Testis (tissue), 3 donors: ENCODE measurements around the gene HSPG2. TPM values are rescaled to one million over a fixed set of nuclear protein-coding genes. Genes with fewer than 3 reads are reported as not detected.
A peak's percentile ranks its signal among the peaks of the same experiment; 100 is the strongest.

ENCODE experiments used
- DNase-seq: peaks from one replicate; pipeline ENCODE4 v3.0.0-alpha.2; 2019
- H3K27ac ChIP-seq, 2 donors: fragments of 200-600 bp; sonication (generic); one replicate each; pipeline ENCODE4 v1.5.1; 2019
- H3K27me3 ChIP-seq: fragments of 200-600 bp; sonication (generic); one replicate; pipeline ENCODE4 v1.5.1; 2019
- H3K36me3 ChIP-seq: fragments of 200-600 bp; sonication (generic); one replicate; pipeline ENCODE4 v1.5.1; 2017; ENCODE audit warnings: low read depth; ENCODE audit errors: missing control alignments
- H3K4me1 ChIP-seq: fragments of 200-600 bp; sonication (generic); one replicate; pipeline ENCODE4 v1.5.1; 2019
- H3K4me3 ChIP-seq, 2 donors: fragments of 200-600 bp; sonication (generic); one replicate each; pipeline ENCODE4 v1.5.1; 2017 to 2019
- H3K9me3 ChIP-seq: fragments of 200-600 bp; sonication (generic); one replicate; pipeline ENCODE4 v1.5.1; 2017
- POLR2A ChIP-seq: fragments of 450-650 bp; IDR thresholded peaks from one replicate; pipeline ENCODE4 v1.6.1; 2017; ENCODE audit warnings: antibody characterized with exemption, mild to moderate bottlenecking, moderate library complexity
- WGBS, 2 donors: methylation state at CpG; one replicate each; pipeline ENCODE4 v1.1.5; 2018; 5-methylcytosine and 5-hydroxymethylcytosine counted together
- intact Hi-C: fragments of 100-400 bp; cut with DNase I; formaldehyde crosslinking; loops from one replicate; pipeline ENCODE4 v1.15.1; 2023; ENCODE audit warnings: low total_unique reads
- polyA plus RNA-seq: library from polyadenylated mRNA; stranded (reverse); fragments of 350-450 nt; fragmentation: Illumina TruSeq; extraction: RNeasy Lipid Tissue Mini Kit (QIAGEN cat#74804); gene quantifications from one replicate; pipeline ENCODE4 v1.2.3, GENCODE V29; 2014; ENCODE audit warnings: low read depth, low replicate concordance; ENCODE audit not compliant: insufficient read depth
- total RNA-seq, 2 donors: library from RNA; depleted of rRNA; stranded (reverse); fragments of >200 nt; gene quantifications; one replicate each; pipeline ENCODE4 v1.2.3, GENCODE V29; 2016
- TF ChIP-seq, protein P1 (sequence below), 3 experiments: fragments of 450-650 bp in 2 of 3; fragments of 200-600 bp in 1 of 3; sonication (generic) in 1 of 3; IDR thresholded peaks; one replicate each; pipeline ENCODE4 v1.5.1; 2016 to 2019; ENCODE audit warnings: antibody characterized with exemption in 3 of 3, mild to moderate bottlenecking in 2 of 3, moderate library complexity in 1 of 3

The HSPG2 gene
- total and polyA plus RNA-seq, 3 donors from 2014 or later: 51.8 to 72.1 (median 54.2) TPM

DNA sequence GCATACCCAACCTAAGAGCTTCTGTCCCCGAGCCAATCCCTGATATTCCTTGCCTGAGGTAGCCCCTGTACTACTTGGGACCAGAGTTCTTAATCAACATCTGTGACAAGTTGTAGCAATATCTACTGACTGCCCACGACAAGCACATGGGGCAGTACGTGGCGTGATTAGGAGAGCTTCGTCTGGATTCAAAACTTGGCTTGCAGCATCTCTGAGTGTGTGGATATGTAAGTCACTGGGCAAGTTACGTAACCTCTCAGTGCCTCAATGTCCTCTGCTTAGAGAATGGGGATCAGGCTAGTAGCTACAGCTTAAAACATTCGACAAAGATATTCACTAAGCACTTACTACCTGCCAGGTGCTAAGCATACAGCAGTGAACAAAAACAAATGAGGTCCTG is 5.0 kb downstream of the HSPG2 start:
- no peaks in the 10 kb centered on the region for H3K9me3 ChIP-seq
- 31 to 50% methylated on average over 7 of the region's 7 CpGs for WGBS, 2 donors
- peak; percentile 71 for DNase-seq
- no peaks in the 10 kb centered on the region for H3K27me3 ChIP-seq
- TF ChIP-seq, protein P1, sequence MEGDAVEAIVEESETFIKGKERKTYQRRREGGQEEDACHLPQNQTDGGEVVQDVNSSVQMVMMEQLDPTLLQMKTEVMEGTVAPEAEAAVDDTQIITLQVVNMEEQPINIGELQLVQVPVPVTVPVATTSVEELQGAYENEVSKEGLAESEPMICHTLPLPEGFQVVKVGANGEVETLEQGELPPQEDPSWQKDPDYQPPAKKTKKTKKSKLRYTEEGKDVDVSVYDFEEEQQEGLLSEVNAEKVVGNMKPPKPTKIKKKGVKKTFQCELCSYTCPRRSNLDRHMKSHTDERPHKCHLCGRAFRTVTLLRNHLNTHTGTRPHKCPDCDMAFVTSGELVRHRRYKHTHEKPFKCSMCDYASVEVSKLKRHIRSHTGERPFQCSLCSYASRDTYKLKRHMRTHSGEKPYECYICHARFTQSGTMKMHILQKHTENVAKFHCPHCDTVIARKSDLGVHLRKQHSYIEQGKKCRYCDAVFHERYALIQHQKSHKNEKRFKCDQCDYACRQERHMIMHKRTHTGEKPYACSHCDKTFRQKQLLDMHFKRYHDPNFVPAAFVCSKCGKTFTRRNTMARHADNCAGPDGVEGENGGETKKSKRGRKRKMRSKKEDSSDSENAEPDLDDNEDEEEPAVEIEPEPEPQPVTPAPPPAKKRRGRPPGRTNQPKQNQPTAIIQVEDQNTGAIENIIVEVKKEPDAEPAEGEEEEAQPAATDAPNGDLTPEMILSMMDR (IDR thresholded peaks at IDR 0.05): no peak
- TF ChIP-seq POLR2A: no peak
- H3K36me3 ChIP-seq: no peaks in the 10 kb centered on the region
- intact Hi-C loops: no loop called here
- H3K4me1 ChIP-seq: peaks cover 50% of the 10 kb centered on the region
- no peak overlapping the region for H3K4me3 ChIP-seq
- peak overlapping the region; percentile 75 to 84 for H3K27ac ChIP-seq

DNA sequence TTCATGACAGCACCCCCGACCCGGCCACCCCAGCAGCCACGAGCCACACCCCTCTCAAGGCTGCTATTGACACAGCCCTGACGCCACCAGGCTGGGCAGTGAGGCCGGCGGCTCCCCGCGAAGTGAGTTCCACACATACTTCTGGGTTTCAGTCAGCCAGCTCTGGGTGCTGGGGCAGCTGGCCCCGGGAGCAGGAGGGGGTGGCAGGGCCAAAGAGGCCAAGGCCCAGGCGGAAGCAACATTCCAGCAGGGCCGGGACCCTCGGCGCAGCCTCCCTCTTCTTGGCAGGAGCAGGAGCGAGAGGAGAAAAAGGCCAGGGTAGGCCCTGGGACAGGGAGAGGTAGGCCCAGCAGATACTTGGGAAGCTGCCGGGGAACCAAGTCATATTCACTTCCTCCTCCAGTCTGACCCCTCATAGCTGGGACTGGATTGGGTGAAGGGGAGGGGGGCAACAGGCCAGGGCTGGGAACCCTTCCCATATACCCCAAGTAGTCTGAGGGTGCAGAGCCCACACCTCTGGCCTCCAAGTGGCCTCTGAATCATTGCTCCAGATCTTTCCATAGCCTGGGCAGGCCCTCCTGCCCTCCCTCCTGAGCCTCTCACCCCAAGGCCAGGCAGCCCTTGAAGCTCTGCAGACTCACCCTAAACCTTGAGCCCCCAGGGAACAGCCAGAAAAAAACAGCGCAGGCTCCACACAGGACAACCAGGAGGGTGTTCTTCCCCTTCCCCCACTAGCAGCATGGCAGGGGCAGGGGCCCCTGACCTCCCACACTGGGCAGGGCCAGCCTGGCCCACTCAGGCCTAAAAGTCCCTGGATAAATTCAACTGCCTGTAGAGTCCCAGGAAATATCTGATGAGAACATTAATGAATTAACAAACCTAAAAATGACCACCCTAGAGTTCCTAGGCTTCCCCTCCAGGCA is 5.7 kb downstream of the HSPG2 start:
- TF ChIP-seq POLR2A: no peak
- TF ChIP-seq, protein P1 (IDR thresholded peaks at IDR 0.05): no peak
- H3K4me1 ChIP-seq: peaks cover 55% of the 10 kb centered on the region
- peak; percentile 51 for DNase-seq
- H3K27ac ChIP-seq: peak overlapping the region; percentile 75 to 84
- no peaks in the 10 kb centered on the region for H3K9me3 ChIP-seq
- H3K27me3 ChIP-seq: no peaks in the 10 kb centered on the region
- no peaks in the 10 kb centered on the region for H3K36me3 ChIP-seq
- intact Hi-C loops: no loop called here
- no peak overlapping the region for H3K4me3 ChIP-seq
- WGBS, 2 donors: 41 to 43% methylated on average over 11 to 16 of the region's 16 CpGs

DNA sequence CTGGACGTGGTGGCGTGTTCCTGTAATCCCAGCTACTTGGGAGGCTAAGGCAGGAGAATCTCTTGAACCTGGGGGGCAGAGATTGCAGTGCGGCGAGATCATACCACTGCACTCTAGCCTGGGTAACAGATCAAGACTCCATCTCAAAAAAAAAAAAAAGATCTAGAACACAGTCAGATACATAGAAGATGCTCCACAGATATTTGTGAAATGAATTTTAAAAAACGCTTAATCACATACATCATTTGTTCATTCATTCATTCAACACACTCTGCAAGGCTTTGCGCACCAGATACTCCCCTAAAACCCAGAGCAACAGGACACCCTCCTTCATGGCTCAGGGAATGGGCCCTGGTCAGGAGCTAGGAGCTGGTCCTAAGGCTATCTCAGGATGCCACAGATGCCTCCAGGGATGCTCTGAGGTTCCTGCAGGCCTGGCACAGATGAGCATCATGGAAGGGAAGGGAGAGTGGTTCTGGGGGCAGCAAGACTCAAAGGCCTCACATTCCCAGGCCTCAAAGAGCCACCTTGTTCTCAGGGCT is 6.4 kb downstream of the HSPG2 start:
- Histone ChIP-seq H3K9me3 (no peaks in the 10 kb centered on the region), H3K27ac (peak overlapping the region in 1 of 2 donors; percentile 84), H3K36me3 (no peaks in the 10 kb centered on the region), H3K27me3 (no peaks in the 10 kb centered on the region), H3K4me3 (no peak overlapping the region), H3K4me1 (peaks cover 53% of the 10 kb centered on the region)
- WGBS, 2 donors: 84 to 91% methylated on average over 6 of the region's 6 CpGs
- TF ChIP-seq, protein P1 (IDR thresholded peaks at IDR 0.05): no peak
- TF ChIP-seq POLR2A: no peak
- DNase-seq: no peak
- intact Hi-C loops: no loop called here

DNA sequence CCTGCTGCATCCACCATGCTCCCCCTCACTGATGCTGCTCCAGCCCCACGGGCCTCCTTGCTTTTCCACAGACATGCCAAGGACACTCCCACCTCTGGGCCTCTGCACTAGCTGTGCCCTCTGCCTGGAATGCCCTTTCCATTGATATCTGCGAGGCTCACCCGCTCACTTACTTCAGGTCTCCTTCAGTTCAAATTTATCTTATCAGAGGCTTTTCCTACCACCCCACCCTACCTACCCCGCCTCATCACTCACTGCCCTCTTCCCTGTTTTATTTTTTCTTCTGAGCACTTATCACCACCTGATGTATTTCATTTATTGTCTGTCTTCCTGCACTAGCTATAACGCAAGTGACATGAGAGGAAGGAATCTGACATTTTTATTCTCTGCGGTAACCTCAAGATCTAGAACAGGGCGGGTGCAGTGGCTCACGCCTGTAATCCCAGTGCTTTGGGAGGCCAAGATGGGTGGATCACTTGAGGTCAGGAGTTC is 7.0 kb downstream of the HSPG2 start:
- peak; percentile 43 for DNase-seq
- Histone ChIP-seq H3K4me3 (no peak overlapping the region), H3K27me3 (no peaks in the 10 kb centered on the region), H3K27ac (peak overlapping the region in 1 of 2 donors; percentile 84), H3K36me3 (no peaks in the 10 kb centered on the region), H3K4me1 (peaks cover 49% of the 10 kb centered on the region), H3K9me3 (no peaks in the 10 kb centered on the region)
- intact Hi-C loops: no loop called here
- 59 to 69% methylated on average over 7 to 8 of the region's 8 CpGs for WGBS, 2 donors
- no peak for TF ChIP-seq POLR2A
- TF ChIP-seq, protein P1 (IDR thresholded peaks at IDR 0.05): no peak
